GM12801 (cell line): ENCODE measurements around the gene PTOV1.

ENCODE experiments used
- TF ChIP-seq, protein P1 (sequence below): IDR thresholded peaks from one replicate; pipeline ENCODE4 v1.5.1; 2011; ENCODE audit warnings: control low read depth; ENCODE audit not compliant: insufficient read length; ENCODE audit errors: extremely low read depth

Gene PTOV1

DNA sequence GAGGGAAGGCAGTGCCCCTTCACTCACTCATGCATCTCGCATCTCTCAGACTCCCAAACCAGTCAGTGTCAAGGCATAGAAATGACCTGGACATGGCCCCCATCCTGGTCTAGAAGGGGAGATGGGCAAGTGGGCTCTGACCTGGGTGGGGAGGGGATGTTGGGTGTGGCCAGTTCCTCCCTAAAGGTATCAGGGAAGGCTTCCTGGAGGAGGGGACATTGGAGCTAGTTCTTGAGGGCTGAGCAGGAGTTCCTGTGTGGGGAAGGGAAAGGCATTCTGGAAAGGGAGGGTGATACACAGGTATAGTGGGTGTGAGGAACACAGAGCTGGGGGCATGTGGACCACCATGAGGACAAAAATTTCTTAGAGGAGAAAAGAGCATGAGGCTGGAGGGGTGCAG, 41.8 kb downstream of the PTOV1 start:
- TF ChIP-seq, protein P1, sequence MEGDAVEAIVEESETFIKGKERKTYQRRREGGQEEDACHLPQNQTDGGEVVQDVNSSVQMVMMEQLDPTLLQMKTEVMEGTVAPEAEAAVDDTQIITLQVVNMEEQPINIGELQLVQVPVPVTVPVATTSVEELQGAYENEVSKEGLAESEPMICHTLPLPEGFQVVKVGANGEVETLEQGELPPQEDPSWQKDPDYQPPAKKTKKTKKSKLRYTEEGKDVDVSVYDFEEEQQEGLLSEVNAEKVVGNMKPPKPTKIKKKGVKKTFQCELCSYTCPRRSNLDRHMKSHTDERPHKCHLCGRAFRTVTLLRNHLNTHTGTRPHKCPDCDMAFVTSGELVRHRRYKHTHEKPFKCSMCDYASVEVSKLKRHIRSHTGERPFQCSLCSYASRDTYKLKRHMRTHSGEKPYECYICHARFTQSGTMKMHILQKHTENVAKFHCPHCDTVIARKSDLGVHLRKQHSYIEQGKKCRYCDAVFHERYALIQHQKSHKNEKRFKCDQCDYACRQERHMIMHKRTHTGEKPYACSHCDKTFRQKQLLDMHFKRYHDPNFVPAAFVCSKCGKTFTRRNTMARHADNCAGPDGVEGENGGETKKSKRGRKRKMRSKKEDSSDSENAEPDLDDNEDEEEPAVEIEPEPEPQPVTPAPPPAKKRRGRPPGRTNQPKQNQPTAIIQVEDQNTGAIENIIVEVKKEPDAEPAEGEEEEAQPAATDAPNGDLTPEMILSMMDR = no peak

DNA sequence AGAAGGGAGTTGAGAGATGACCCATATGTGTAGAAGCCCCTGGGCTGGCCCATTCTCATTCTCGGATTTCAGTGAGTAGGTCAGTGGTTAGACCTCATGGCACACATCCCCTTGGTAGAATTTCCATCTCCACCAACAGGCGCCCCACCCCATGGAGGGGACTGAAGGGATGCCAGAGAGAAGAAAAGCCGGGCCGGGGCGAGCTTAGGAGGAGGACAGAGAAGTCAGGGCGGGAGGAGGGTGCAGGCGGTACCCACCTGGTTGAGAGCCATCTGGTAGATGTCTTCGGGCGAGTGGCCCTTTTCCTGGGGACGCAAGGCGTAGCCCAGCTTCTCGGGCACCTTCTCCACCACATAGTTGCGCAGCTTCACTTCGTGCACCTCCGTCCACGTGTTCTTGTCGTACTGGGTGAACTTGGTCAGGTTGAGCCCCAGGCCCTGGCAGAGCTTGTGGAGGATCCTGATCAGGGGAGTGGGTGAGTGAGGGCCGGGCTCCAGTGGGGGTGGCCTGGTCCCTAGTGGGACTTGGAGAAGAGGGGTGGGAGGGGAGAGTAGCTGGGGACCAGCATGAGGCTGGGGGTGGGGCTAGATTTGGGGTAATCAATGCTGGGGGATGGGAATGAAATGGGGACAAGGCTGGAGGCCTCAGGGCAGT, 43.2 kb downstream of the PTOV1 start:
- TF ChIP-seq, protein P1 = no peak

DNA sequence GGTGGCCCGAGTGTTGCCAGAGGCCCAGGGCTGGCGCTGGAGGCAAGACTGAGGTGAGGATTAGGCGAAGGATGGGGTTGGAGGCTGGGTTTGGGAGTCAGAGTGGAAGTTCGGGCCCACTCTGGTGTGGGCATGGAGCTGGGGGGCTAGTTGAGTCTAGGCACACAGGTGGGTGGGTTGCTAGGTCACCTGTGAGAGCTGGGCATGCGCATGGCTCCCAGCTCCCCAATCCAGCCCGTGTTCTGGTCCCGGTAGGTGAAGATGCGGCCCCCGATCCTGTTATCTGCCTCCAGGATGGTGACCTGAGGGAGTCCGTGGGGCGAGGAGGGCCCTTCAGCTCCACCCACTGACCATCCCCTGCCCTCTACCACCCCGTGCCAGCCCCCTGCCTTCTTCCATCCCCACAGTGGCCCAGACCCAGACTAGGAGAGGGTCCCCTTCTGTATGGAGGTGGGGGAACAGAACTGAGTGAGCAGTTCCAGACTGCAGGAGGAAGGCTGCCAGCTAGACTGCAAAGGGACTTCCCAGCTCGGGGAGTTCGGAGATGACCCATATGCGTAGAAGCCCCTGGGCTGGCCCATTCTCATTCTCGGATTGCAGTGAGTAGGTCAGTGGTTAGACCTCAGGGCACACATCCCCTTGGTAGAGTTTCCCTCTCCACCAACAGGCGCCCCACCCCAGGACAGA, 44.1 kb downstream of the PTOV1 start:
- TF ChIP-seq, protein P1 = no peak

DNA sequence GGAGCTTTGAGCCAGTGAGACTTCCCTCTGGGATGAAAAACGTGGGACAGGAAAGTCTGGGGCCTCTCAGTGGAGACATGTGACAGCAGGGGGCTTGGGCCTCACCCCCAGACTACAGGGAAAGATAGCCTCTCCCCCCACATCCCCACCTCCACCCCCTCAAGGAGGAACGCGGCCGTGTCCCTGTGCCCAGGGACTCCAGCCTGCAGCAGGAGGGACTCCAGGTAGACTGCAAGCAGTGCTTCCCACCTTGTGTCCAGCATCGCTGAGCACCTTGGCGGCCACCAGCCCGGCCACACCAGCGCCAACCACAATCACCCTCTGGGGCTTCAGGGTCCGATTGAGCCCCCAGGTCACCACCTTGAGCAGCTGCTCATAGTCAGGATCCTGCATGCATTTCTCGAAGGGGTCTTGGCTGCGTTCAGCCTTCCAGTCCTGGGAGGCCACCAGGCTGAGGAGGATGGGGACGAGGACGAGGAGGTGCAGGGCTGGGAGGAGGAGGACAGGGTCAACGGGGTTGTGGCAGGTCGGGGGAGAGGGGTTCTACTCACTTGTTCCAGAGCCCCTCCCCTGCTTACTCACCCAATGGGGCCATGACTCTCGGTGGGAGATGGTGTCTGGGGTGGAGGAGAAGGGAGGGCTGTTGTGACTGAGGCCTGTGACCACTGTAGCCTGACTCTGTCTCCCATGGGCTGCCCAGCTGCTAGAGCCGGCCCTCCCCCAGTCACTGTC, 44.8 kb downstream of the PTOV1 start:
- TF ChIP-seq, protein P1 = no peak

DNA sequence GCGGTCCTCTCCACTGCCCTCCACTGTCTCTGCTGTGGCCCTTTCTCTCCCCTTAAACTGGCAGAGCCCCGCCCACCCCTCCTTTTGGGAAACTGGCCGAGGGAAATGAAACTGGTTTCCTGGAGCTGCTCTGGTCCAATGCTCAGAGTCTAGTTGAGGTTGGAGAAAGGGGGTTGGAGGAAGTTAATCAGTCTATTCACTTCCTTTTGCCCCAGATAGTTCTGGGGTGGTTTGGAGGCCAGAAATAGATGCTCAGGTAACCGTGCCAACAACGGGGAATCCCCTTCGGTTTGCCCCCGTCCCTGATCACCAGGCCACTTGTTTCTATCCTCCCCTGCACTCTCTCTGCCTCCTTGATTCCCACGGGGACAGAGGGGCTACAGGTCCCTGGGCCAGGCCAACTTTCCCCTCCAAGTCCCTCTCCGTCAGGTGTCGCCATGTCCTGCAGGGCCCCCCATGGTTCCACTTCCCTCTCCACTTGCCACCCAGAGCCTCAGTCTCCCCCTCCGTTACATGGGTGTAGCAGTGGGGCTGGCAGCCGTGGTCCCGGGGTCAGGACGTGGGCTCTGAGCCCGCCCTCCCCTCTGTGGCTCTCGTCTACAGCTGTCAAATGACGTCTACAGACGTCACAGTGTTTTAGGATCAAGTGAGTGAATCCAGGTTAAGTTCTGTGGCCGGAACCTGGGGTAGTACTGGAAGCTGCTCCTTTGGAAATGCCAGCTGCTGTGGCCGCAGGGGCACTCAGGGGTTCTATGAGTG, 46.1 kb downstream of the PTOV1 start, which contains the start of gene IL4I1:
TSS of gene IL4I1 (minus strand) at position 25 of the 759 bp plus-strand sequence. CDS start 727 bp downstream, outside the sequence.
- TF ChIP-seq, protein P1 = no peak

DNA sequence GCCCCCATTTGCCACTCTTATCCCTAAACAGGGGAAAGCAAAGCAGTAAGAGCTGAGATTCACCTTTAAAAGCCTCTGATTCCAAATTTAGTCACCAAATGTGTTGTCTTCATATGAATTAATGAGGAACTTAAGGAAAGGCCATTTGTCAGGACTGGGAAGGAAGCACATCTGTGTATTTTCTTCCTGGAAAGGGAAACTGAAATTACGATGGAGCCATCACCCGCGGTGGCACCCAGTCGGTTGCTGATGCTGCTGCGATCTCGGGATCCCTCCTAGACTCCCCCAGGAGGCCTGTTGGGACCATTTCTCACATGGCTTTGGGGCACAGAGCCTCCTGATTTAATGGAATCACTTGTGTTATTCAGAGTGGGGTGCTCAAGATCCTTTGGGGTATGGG, 53.2 kb downstream of the PTOV1 start:
- TF ChIP-seq, protein P1 = no peak
